H1 (cell line): Measurements from ENCODE around the gene ZNF20. TPM values are rescaled to one million over a fixed set of nuclear protein-coding genes. Genes with fewer than 3 reads are reported as not detected.

Source experiments
- BRCA1 ChIP-seq: IDR thresholded peaks from 2 replicates; pipeline ENCODE4 v1.6.1; 2012; ENCODE audit warnings: low read depth, low read length, improper control_type of control experiment
- CEBPB ChIP-seq: IDR thresholded peaks from 2 replicates; pipeline ENCODE4 v1.6.1; 2012; ENCODE audit warnings: low read depth, low read length
- CREB1 ChIP-seq: IDR thresholded peaks from 2 replicates; pipeline ENCODE4 v1.6.1; 2012; ENCODE audit warnings: inconsistent platforms
- CTBP2 ChIP-seq: IDR thresholded peaks from 2 replicates; pipeline ENCODE4 v1.7.0; 2011; ENCODE audit warnings: borderline replicate concordance, mild to moderate bottlenecking, moderate library complexity, mixed read lengths, low read length; ENCODE audit not compliant: insufficient read depth, insufficient read length
- POLR2A ChIP-seq, 2 experiments: IDR thresholded peaks; 1 replicate in 1 of 2; 2 replicates in 1 of 2; pipeline ENCODE4 v1.6.1; 2011; ENCODE audit warnings: low read depth in 2 of 2, low read length in 2 of 2, mild to moderate bottlenecking in 2 of 2; ENCODE audit errors: control extremely low read depth in 1 of 2
- POLR2AphosphoS5 ChIP-seq: IDR thresholded peaks from 2 replicates; pipeline ENCODE4 v1.6.1; 2011; ENCODE audit warnings: low read depth, low read length
- POU5F1 ChIP-seq: IDR thresholded peaks from 2 replicates; pipeline ENCODE4 v1.6.1; 2011; ENCODE audit warnings: low read depth, mild to moderate bottlenecking, low read length, moderate library complexity
- RAD21 ChIP-seq, 2 experiments: IDR thresholded peaks in 1 of 2; conservative IDR thresholded peaks in 1 of 2; 2 replicates each; pipeline ENCODE4 v1.6.1; 2011; ENCODE audit warnings: low read depth in 2 of 2, low read length in 2 of 2, improper control_type of control experiment in 1 of 2, inconsistent platforms in 1 of 2, mild to moderate bottlenecking in 1 of 2, moderate library complexity in 1 of 2
- SIX5 ChIP-seq: IDR thresholded peaks from 2 replicates; pipeline ENCODE4 v1.6.1; 2011; ENCODE audit warnings: mild to moderate bottlenecking, low read depth, low read length
- polyA plus RNA-seq, 7 experiments: library from polyadenylated mRNA; depleted of rRNA in 3 of 7; stranded (reverse) in 5 of 7; unstranded in 2 of 7; fragments of >200 nt in 5 of 7; fragments of 200-250 nt in 2 of 7; gene quantifications; 1 replicate in 5 of 7; 2 replicates in 1 of 7; 4 replicates in 1 of 7; pipeline versions ENCODE4 v1.2.1 to v1.2.3, GENCODE V29; 2011 to 2013; ENCODE audit warnings: missing spikeins in 2 of 7, mixed read lengths in 2 of 7
- total RNA-seq: library from RNA; stranded (reverse); fragmentation: NEBNext Ultra II Directional; extraction: Animal tissue kit (Norgen Biotek cat#: 25700); gene quantifications from 2 replicates; pipeline ENCODE4 v1.2.1, GENCODE V29; 2021
- TF ChIP-seq, protein P1 (sequence below): fragments of 300-600 bp; sonication (generic); IDR thresholded peaks from 2 replicates; pipeline ENCODE4 v1.7.1; 2012; ENCODE audit warnings: low read length, moderate library complexity, mild to moderate bottlenecking, inconsistent platforms; ENCODE audit not compliant: insufficient replicate concordance

ZNF20 gene
- total and polyA plus RNA-seq, 2 of the 8 experiments (the other 6 are each of a cell fraction or from before 2014, with no cell fraction given): 1.6 to 9.0 TPM

- no peak; a peak in 1 of 4 replicates for TF ChIP-seq RAD21 (IDR thresholded peaks at IDR 0.05 in 1 of 2, conservative IDR thresholded peaks at IDR 0.05 in 1 of 2; ENCODE audit: low read depth in 2 of 2, low read length in 2 of 2)
- TF ChIP-seq SIX5: no peak
- TF ChIP-seq CTBP2: no peak
- TF ChIP-seq POLR2AphosphoS5: peak; percentile 72; the same call in 1 of the 2 replicates
- TF ChIP-seq, protein P1, sequence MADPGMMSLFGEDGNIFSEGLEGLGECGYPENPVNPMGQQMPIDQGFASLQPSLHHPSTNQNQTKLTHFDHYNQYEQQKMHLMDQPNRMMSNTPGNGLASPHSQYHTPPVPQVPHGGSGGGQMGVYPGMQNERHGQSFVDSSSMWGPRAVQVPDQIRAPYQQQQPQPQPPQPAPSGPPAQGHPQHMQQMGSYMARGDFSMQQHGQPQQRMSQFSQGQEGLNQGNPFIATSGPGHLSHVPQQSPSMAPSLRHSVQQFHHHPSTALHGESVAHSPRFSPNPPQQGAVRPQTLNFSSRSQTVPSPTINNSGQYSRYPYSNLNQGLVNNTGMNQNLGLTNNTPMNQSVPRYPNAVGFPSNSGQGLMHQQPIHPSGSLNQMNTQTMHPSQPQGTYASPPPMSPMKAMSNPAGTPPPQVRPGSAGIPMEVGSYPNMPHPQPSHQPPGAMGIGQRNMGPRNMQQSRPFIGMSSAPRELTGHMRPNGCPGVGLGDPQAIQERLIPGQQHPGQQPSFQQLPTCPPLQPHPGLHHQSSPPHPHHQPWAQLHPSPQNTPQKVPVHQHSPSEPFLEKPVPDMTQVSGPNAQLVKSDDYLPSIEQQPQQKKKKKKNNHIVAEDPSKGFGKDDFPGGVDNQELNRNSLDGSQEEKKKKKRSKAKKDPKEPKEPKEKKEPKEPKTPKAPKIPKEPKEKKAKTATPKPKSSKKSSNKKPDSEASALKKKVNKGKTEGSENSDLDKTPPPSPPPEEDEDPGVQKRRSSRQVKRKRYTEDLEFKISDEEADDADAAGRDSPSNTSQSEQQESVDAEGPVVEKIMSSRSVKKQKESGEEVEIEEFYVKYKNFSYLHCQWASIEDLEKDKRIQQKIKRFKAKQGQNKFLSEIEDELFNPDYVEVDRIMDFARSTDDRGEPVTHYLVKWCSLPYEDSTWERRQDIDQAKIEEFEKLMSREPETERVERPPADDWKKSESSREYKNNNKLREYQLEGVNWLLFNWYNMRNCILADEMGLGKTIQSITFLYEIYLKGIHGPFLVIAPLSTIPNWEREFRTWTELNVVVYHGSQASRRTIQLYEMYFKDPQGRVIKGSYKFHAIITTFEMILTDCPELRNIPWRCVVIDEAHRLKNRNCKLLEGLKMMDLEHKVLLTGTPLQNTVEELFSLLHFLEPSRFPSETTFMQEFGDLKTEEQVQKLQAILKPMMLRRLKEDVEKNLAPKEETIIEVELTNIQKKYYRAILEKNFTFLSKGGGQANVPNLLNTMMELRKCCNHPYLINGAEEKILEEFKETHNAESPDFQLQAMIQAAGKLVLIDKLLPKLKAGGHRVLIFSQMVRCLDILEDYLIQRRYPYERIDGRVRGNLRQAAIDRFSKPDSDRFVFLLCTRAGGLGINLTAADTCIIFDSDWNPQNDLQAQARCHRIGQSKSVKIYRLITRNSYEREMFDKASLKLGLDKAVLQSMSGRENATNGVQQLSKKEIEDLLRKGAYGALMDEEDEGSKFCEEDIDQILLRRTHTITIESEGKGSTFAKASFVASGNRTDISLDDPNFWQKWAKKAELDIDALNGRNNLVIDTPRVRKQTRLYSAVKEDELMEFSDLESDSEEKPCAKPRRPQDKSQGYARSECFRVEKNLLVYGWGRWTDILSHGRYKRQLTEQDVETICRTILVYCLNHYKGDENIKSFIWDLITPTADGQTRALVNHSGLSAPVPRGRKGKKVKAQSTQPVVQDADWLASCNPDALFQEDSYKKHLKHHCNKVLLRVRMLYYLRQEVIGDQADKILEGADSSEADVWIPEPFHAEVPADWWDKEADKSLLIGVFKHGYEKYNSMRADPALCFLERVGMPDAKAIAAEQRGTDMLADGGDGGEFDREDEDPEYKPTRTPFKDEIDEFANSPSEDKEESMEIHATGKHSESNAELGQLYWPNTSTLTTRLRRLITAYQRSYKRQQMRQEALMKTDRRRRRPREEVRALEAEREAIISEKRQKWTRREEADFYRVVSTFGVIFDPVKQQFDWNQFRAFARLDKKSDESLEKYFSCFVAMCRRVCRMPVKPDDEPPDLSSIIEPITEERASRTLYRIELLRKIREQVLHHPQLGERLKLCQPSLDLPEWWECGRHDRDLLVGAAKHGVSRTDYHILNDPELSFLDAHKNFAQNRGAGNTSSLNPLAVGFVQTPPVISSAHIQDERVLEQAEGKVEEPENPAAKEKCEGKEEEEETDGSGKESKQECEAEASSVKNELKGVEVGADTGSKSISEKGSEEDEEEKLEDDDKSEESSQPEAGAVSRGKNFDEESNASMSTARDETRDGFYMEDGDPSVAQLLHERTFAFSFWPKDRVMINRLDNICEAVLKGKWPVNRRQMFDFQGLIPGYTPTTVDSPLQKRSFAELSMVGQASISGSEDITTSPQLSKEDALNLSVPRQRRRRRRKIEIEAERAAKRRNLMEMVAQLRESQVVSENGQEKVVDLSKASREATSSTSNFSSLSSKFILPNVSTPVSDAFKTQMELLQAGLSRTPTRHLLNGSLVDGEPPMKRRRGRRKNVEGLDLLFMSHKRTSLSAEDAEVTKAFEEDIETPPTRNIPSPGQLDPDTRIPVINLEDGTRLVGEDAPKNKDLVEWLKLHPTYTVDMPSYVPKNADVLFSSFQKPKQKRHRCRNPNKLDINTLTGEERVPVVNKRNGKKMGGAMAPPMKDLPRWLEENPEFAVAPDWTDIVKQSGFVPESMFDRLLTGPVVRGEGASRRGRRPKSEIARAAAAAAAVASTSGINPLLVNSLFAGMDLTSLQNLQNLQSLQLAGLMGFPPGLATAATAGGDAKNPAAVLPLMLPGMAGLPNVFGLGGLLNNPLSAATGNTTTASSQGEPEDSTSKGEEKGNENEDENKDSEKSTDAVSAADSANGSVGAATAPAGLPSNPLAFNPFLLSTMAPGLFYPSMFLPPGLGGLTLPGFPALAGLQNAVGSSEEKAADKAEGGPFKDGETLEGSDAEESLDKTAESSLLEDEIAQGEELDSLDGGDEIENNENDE: no peak
- peak; percentile 45 to 80 for TF ChIP-seq POLR2A (IDR thresholded peaks at IDR 0.05; ENCODE audit: control extremely low read depth in 1 of 2, low read depth in 2 of 2, low read length in 2 of 2)
- TF ChIP-seq POU5F1: no peak
- peak; percentile 92 for TF ChIP-seq BRCA1
- no peak for TF ChIP-seq CEBPB
- TF ChIP-seq CREB1: peak; percentile 51; the same call in 1 of the 2 replicates
Observed at GRCh38 chr19:12162882-12163806, 23.0 kb upstream of the ZNF20 start, which contains the start of gene ZNF136 (continued).
